K562 (cell line): ENCODE measurements around the gene WDR35. TPM values are rescaled to one million over a fixed set of nuclear protein-coding genes. Genes with fewer than 3 reads are reported as not detected.

ENCODE experiments used
- ATAC-seq: fragments of 200-7000 bp; cut with Tn5 transposase; 3 replicates; pipeline ENCODE4 v1.9.1; 2020; ENCODE audit warnings: moderate library complexity
- BruUV-seq: library from RNA; stranded (reverse); fragments of 400-500 nt; replicated peaks from 2 replicates; lab custom pipeline; 2021; lab: Mats Ljungman, UMichigan
- CTCF ChIA-PET: fragments of 300-600 bp; formaldehyde crosslinking; extraction: SDS; loops from one replicate; lab custom pipeline; 2021; ENCODE audit warnings: low intra/inter-chr PET ratio; lab: Yijun Ruan, JAX
- POLR2A ChIA-PET: fragments of 300-600, 350-650 bp; sonication (Branson Sonifier 250); formaldehyde crosslinking; extraction: SDS; loops from one replicate; lab custom pipeline; 2021; ENCODE audit warnings: antibody characterized with exemption, inconsistent platforms; lab: Yijun Ruan, JAX
- DNase-seq, 4 experiments: peaks; one replicate each; pipeline versions ENCODE4 v3.0.0 to v3.0.0-alpha.2; 2011 to 2018; ENCODE audit warnings: low spot score in 3 of 4, mixed read lengths in 3 of 4; ENCODE audit errors: extremely low read depth in 1 of 4
- FAIRE-seq: peaks from 2 replicates; lab custom pipeline; 2011; peaks lifted over from hg19 to GRCh38; lab: Jason Lieb, UNC
- H2AFZ ChIP-seq: 2 replicates; pipeline ENCODE4 v1.6.0; 2011; ENCODE audit warnings: low read depth, low read length, control low read depth, inconsistent platforms
- H3K27ac ChIP-seq: fragments of 200-600 bp; 3 replicates; pipeline ENCODE4 v1.8.0; 2011; ENCODE audit warnings: low read depth, mild to moderate bottlenecking, control low read depth, inconsistent platforms, low read length, moderate library complexity, mixed read lengths; ENCODE audit errors: extremely low read depth
- H3K27me3 ChIP-seq, 2 experiments: fragments of 300-600 bp in 1 of 2; 2 replicates in 1 of 2; 3 replicates in 1 of 2; pipeline versions ENCODE4 v1.6.0 to v1.8.0; 2011; ENCODE audit warnings: inconsistent platforms in 2 of 2, low read length in 2 of 2, mild to moderate bottlenecking in 1 of 2, mixed read lengths in 1 of 2, moderate library complexity in 1 of 2; ENCODE audit not compliant: control insufficient read depth in 2 of 2, insufficient read depth in 2 of 2
- H3K36me3 ChIP-seq: fragments of 300-600 bp; 3 replicates; pipeline ENCODE4 v1.8.0; 2011; ENCODE audit warnings: mild to moderate bottlenecking, low read length, inconsistent platforms; ENCODE audit not compliant: control insufficient read depth, insufficient read depth
- H3K4me1 ChIP-seq, 2 experiments: fragments of 200-600 bp in 1 of 2; replicated peaks in 1 of 2; 2 replicates in 1 of 2; 3 replicates in 1 of 2; pipeline versions ENCODE4 v1.5.1 to v1.8.0; 2011; ENCODE audit warnings: inconsistent platforms in 2 of 2, low read length in 2 of 2, mild to moderate bottlenecking in 1 of 2, mixed read lengths in 1 of 2, moderate library complexity in 1 of 2; ENCODE audit not compliant: control insufficient read depth in 2 of 2, insufficient read depth in 2 of 2
- H3K4me2 ChIP-seq: 2 replicates; pipeline ENCODE4 v1.6.1; 2011; ENCODE audit warnings: low read length, control low read depth, inconsistent platforms, mixed read lengths; ENCODE audit not compliant: insufficient read depth
- H3K4me3 ChIP-seq: fragments of 200-600 bp; sonication (generic), shearing (Covaris generic); 2 replicates; pipeline ENCODE4 v1.5.1; 2016; ENCODE audit warnings: control low read depth, inconsistent platforms
- H3K79me2 ChIP-seq: fragments of 200-600 bp; 3 replicates; pipeline ENCODE4 v1.8.0; 2011; ENCODE audit warnings: low read length, inconsistent platforms; ENCODE audit not compliant: control insufficient read depth, insufficient read depth
- H3K9ac ChIP-seq, 2 experiments: 2 replicates each; pipeline versions ENCODE4 v1.6.0 to v1.6.1; 2011; ENCODE audit warnings: low read depth in 2 of 2, low read length in 2 of 2, control low read depth in 1 of 2, inconsistent platforms in 1 of 2, mild to moderate bottlenecking in 1 of 2, mixed read lengths in 1 of 2; ENCODE audit not compliant: insufficient read depth in 1 of 2
- H3K9me1 ChIP-seq: one replicate; pipeline ENCODE4 v1.6.0; 2011; ENCODE audit warnings: inconsistent platforms, mild to moderate bottlenecking, low read length, moderate library complexity; ENCODE audit not compliant: control insufficient read depth, insufficient read depth
- H3K9me3 ChIP-seq: replicated peaks from 2 replicates; pipeline ENCODE4 v1.5.1; 2011; ENCODE audit warnings: low read depth, low read length, inconsistent platforms; ENCODE audit not compliant: control insufficient read depth, insufficient read depth
- H4K20me1 ChIP-seq: replicated peaks from 2 replicates; pipeline ENCODE4 v1.6.1; 2011; ENCODE audit warnings: low read length, inconsistent platforms, mixed read lengths; ENCODE audit not compliant: control insufficient read depth, insufficient read depth
- ATF7 ChIP-seq: fragments of 450-650 bp; IDR thresholded peaks from 2 replicates; pipeline ENCODE4 v1.7.1; 2014; ENCODE audit warnings: mild to moderate bottlenecking, moderate library complexity
- CEBPG ChIP-seq, 3 experiments: fragments of 200-800 bp in 1 of 3; sonication (Bioruptor generic) in 1 of 3; sonication (generic) in 1 of 3; formaldehyde crosslinking in 1 of 3; IDR thresholded peaks in 2 of 3; conservative IDR thresholded peaks in 1 of 3; 2 replicates each; pipeline versions ENCODE4 v1.6.1 to v1.8.0; 2016 to 2022; ENCODE audit warnings: missing compliant biosample characterization in 2 of 3, missing genetic modification characterization in 2 of 3, mild to moderate bottlenecking in 1 of 3, missing genetic modification reagents in 1 of 3
- CXXC5 ChIP-seq: fragments of 250-450 bp; sonication (Bioruptor Pico); IDR thresholded peaks from 2 replicates; pipeline ENCODE4 v1.8.0; 2022; ENCODE audit warnings: inconsistent platforms, mild to moderate bottlenecking, moderate library complexity
- ELK1 ChIP-seq: sonication (generic); formaldehyde crosslinking; IDR thresholded peaks from 2 replicates; pipeline ENCODE4 v1.8.1; 2022; ENCODE audit warnings: missing genetic modification reagents
- FOSL1 ChIP-seq: fragments of 200-800 bp; sonication (Bioruptor generic); conservative IDR thresholded peaks from 2 replicates; pipeline ENCODE4 v1.6.1; 2016; ENCODE audit warnings: missing genetic modification characterization, missing compliant biosample characterization
- JUND ChIP-seq, 2 experiments: IDR thresholded peaks; 2 replicates in 1 of 2; 3 replicates in 1 of 2; pipeline ENCODE4 v1.6.1; 2011; ENCODE audit warnings: borderline replicate concordance in 2 of 2, low read depth in 2 of 2, low read length in 2 of 2, improper control_type of control experiment in 1 of 2, missing biosample characterization in 1 of 2, missing genetic modification characterization in 1 of 2, missing genetic modification reagents in 1 of 2
- KAT2B ChIP-seq: IDR thresholded peaks from one replicate; pipeline ENCODE4 v1.6.1; 2012; ENCODE audit warnings: low read depth, mild to moderate bottlenecking, control low read depth, inconsistent platforms, low read length, moderate library complexity
- L3MBTL2 ChIP-seq: fragments of 450-650 bp; IDR thresholded peaks from 2 replicates; pipeline ENCODE4 v1.6.1; 2016; ENCODE audit warnings: mild to moderate bottlenecking, moderate library complexity
- SMAD4 ChIP-seq: fragments of 250-450 bp; sonication (Bioruptor Pico); conservative IDR thresholded peaks from 2 replicates; pipeline ENCODE4 v1.8.0; 2021; ENCODE audit warnings: inconsistent platforms, mild to moderate bottlenecking, moderate library complexity
- TAF7 ChIP-seq: fragments of 450-650 bp; IDR thresholded peaks from 2 replicates; pipeline ENCODE4 v1.6.1; 2016; ENCODE audit warnings: missing genetic modification characterization, missing compliant biosample characterization
- TRIM24 ChIP-seq, 2 experiments: fragments of 450-650 bp; IDR thresholded peaks; 2 replicates each; pipeline ENCODE4 v1.6.1; 2016
- WHSC1 ChIP-seq: IDR thresholded peaks from one replicate; pipeline ENCODE4 v1.6.1; 2012; ENCODE audit warnings: low read length, control low read depth, inconsistent platforms
- WGBS: fragments of 100-300 bp; shearing (Covaris generic); methylation state at CpG from one replicate; pipeline ENCODE4 v1.1.6; 2016; ENCODE audit warnings: low coverage, mixed read lengths; ENCODE audit not compliant: insufficient coverage; ENCODE audit errors: missing lambda C conversion rate; 5-methylcytosine and 5-hydroxymethylcytosine counted together
- in situ Hi-C: fragments of 300-500 bp; cut with MboI; formaldehyde crosslinking; loops from 4 replicates; pipeline ENCODE4 v1.15.0; 2018; ENCODE audit warnings: inconsistent platforms, mixed read lengths
- intact Hi-C: fragments of 100-400 bp; cut with micrococcal nuclease; formaldehyde crosslinking; loops from 2 replicates; pipeline ENCODE4 v1.14.2; 2022
- polyA plus RNA-seq, 8 experiments: library from polyadenylated mRNA; depleted of rRNA in 4 of 8; stranded (reverse) in 5 of 8; unstranded in 3 of 8; fragments of >200 nt; fragmentation: Nextera tagmentation in 2 of 8; fragmentation: Illumina TruSeq in 1 of 8; extraction: Ambion mirVana in 2 of 8; extraction: Trizol in 1 of 8; gene quantifications; 2 replicates each; pipeline versions ENCODE4 v1.2.1 to v1.2.3, GENCODE V29; 2011 to 2014; ENCODE audit warnings: inconsistent platforms in 1 of 8, missing spikeins in 1 of 8
- total RNA-seq, 7 experiments: library from RNA; depleted of rRNA in 6 of 7; stranded (reverse); fragments of >200 nt in 6 of 7; fragmentation: Illumina TruSeq in 2 of 7; extraction: Trizol in 2 of 7; gene quantifications; 2 replicates each; pipeline versions ENCODE4 v1.2.1 to v1.2.3, GENCODE V29; 2011 to 2021; ENCODE audit warnings: low replicate concordance in 1 of 7
- TF ChIP-seq, protein P1 (sequence below), 2 experiments: IDR thresholded peaks; 2 replicates each; pipeline ENCODE4 v1.6.1; 2012; ENCODE audit warnings: improper control_type of control experiment in 2 of 2, low read depth in 2 of 2, low read length in 2 of 2, borderline replicate concordance in 1 of 2

The WDR35 gene
- total and polyA plus RNA-seq, 9 of the 15 experiments (the other 6 are each of a cell fraction or from before 2014, with no cell fraction given): 3.3 to 13.1 (median 8.0) TPM

DNA sequence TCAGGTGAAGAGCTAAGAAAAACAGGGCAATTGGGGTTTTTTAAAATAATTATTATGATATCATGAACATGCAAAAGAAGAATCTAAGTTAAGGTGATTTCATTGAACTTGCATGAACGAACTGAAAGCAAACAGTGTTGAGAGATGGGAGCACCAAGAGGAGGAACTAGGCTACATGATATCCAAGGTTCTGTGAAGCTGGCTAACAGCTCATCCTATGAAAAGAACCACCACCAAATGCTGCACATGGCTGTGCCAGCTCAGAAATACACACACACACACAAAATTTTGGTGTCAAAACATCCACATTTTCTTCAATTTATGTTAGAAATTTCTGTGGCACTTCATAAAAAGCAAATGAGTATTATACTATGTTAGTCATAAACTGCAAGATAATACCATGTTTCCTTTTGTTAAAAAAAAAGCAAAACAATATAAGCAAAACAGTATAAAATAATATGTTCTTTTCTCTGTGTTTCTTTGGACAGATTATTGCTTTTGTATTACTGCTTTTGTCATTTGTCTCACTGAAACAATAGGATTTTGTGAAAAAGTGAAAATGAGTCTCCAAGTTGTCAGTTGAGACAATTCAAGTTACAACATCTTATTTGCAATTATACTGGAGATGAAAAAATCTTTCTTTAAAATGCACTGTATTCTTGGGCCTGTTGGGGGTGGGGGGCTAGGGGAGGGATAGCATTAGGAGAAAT lies 75.5 kb downstream of the WDR35 start (continued):
- TF ChIP-seq, protein P1, sequence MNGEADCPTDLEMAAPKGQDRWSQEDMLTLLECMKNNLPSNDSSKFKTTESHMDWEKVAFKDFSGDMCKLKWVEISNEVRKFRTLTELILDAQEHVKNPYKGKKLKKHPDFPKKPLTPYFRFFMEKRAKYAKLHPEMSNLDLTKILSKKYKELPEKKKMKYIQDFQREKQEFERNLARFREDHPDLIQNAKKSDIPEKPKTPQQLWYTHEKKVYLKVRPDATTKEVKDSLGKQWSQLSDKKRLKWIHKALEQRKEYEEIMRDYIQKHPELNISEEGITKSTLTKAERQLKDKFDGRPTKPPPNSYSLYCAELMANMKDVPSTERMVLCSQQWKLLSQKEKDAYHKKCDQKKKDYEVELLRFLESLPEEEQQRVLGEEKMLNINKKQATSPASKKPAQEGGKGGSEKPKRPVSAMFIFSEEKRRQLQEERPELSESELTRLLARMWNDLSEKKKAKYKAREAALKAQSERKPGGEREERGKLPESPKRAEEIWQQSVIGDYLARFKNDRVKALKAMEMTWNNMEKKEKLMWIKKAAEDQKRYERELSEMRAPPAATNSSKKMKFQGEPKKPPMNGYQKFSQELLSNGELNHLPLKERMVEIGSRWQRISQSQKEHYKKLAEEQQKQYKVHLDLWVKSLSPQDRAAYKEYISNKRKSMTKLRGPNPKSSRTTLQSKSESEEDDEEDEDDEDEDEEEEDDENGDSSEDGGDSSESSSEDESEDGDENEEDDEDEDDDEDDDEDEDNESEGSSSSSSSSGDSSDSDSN (IDR thresholded peaks at IDR 0.05; ENCODE audit: borderline replicate concordance in 1 of 2, low read depth in 2 of 2, low read length in 2 of 2): no peak
- TF ChIP-seq TAF7 (tag) (no peak), KAT2B (no peak)

DNA sequence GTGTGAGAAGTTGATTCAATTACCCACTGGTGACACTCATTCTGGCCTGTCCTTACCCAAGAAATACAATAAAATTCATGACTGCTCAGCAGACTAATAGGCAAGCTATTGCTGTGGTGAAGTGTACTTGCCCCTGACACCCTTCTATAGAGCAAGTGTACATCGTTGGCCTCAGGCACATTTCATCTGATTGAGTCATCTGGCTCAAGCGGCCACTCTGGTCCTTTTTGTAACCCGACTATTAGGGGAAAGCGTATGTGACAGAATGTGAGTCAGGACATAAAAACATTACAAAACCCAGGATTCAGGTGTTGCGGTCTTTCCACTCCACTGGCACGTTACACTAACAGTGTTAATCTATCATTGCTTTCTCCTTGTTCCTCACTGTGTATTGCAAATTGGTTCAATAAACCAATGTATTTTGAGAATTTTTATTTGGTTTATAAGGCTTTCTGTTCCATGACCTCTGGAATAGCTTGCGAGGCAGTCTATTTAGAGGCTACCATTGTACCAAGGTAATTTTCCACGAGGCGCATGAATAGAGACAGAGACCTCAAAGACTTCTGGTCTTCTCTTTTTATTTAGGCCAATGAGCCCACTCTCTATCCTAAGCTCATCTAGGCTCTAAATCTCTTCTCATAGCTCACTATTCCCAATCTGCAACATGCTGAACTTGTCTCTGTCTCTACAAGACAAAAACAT lies 77.9 kb downstream of the WDR35 start:
- no TSS peak for BruUV-seq
- ATAC-seq: peak; percentile 78
- Histone ChIP-seq H3K4me1 (peaks cover 0 to 4% of the 10 kb centered on the region in 2 experiments; a peak in 2 of 5 replicates), H3K4me3 (no peak overlapping the region), H3K27me3 (no peaks in the 10 kb centered on the region), H4K20me1 (no peaks in the 10 kb centered on the region), H3K79me2 (no peaks in the 10 kb centered on the region), H3K9me3 (no peaks in the 10 kb centered on the region), H3K27ac (no peak overlapping the region), H3K4me2 (no peak overlapping the region), H3K9me1 (no peaks in the 10 kb centered on the region), H3K9ac (no peak overlapping the region), H2AFZ (no peak overlapping the region), H3K36me3 (no peaks in the 10 kb centered on the region; the same call in 2 of the 3 replicates)
- in situ Hi-C loops: no loop called here
- POLR2A ChIA-PET: interaction anchor here (1.2 kb wide), 1 partner anchor 11 kb away, joined by 7 read pairs; no protein-coding TSS in a partner anchor
- DNase-seq: no peak
- CTCF ChIA-PET: no interaction called here
- FAIRE-seq: no peak
- WGBS: 54% methylated on average over 9 of the region's 9 CpGs
- intact Hi-C loops: no loop called here
- TF ChIP-seq L3MBTL2: 0 out of 2 replicates have a peak, but pooled peaks have one; percentile 29
- TF ChIP-seq ELK1 (CRISPR knock-in tag): no peak
- TF ChIP-seq FOSL1: peak; percentile 22; the same call in 1 of the 2 replicates
- peak in 1 of 2 experiments; percentile 73; a peak in 1 of 4 replicates for TF ChIP-seq TRIM24 (IDR thresholded peaks at IDR 0.05)
- no peak for TF ChIP-seq WHSC1
- TF ChIP-seq JUND (IDR thresholded peaks at IDR 0.05; ENCODE audit: borderline replicate concordance, low read depth, low read length): peak; percentile 31; the same call in 1 of the 2 replicates
- no peak for TF ChIP-seq JUND (tag; IDR thresholded peaks at IDR 0.05; ENCODE audit: borderline replicate concordance, low read depth, low read length)
- peak; percentile 42; the same call in 1 of the 2 replicates for TF ChIP-seq ATF7
- peak; percentile 19; the same call in 1 of the 2 replicates for TF ChIP-seq SMAD4 (CRISPR knock-in tag)
- peak; percentile 22; the same call in 1 of the 2 replicates for TF ChIP-seq CXXC5 (CRISPR knock-in tag)
- 0 out of 2 replicates have a peak, but pooled peaks have one; percentile 44 for TF ChIP-seq CEBPG (CRISPR knock-in tag; IDR thresholded peaks at IDR 0.05)
- peak in 1 of 2 experiments; percentile 67; a peak in 2 of 4 replicates for TF ChIP-seq CEBPG (tag; conservative IDR thresholded peaks at IDR 0.05 in 1 of 2, IDR thresholded peaks at IDR 0.05 in 1 of 2)
